Suppressor macrophage treated with lipopolysaccharide for 4 hours (primary cell): Measurements from ENCODE around the gene PCBP3.
"Not testable (repeated sequence)": the region's sequence is repeated elsewhere in the genome, so short reads cannot be mapped to it uniquely, and the experiment has no call there.

Experiments used
- DNase-seq: peaks from one replicate; pipeline ENCODE4 v3.0.0-alpha.2; 2020

Gene PCBP3

DNA sequence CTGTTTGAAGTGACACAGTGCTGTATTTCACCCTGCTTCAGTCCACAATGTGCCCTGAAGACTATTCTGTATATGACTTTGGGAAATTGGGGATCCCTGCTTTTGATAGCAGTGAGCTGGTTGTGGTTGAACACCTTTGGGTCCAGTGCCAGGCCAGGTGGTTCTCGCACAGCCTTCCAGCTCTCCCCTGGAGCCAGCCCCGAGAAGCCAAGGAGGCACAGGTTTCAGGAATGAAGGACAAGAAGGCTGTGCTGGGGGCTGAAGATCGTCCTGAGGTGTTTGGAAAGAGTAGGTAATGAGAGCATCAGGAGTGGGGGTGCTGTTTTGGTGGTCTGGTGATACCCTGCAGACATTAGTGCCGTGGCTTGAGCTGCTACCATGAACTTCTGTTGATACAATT lies 206.7 kb downstream of the PCBP3 start:
- DNase-seq: no peak

DNA sequence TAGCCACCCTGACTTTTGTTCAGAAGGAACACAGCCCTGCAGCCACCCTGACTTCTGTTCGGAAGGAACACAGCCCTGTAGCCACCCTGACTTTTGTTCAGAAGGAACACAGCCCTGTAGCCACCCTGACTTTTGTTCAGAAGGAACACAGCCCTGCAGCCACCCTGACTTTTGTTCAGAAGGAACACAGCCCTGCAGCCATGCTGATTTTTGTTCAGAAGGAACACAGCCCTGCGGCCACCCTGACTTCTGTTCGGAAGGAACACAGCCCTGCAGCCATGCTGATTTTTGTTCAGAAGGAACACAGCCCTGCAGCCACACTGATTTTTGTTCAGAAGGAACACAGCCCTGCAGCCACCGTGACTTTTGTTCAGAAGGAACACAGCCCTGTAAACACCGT lies 208.9 kb downstream of the PCBP3 start:
- not testable (repeated sequence) for DNase-seq

DNA sequence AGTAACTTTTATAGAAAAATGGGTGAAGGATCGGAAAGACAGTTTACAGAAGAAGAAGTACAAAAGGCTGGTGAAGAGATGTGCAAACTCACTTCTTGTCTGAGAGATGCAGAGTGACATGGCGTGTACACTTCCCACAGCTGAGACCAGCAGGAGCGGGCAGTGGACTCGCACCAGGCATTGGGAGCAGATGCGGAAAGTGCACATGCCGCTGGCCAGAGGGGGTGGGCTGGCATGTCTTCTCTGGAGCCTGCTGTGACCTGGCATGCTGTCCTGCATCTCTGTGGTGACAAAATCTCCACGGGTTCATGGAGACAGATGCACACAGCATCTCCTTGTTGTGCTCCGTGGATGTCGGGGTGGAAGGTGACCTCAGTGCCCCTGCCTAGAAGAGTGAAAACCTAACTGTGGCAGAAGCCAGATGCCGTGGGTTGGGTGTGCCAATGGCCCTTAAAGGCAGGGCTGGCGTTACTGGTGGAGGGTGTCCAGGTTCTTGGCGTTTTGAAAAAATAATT lies 209.4 kb downstream of the PCBP3 start:
- no peak for DNase-seq

DNA sequence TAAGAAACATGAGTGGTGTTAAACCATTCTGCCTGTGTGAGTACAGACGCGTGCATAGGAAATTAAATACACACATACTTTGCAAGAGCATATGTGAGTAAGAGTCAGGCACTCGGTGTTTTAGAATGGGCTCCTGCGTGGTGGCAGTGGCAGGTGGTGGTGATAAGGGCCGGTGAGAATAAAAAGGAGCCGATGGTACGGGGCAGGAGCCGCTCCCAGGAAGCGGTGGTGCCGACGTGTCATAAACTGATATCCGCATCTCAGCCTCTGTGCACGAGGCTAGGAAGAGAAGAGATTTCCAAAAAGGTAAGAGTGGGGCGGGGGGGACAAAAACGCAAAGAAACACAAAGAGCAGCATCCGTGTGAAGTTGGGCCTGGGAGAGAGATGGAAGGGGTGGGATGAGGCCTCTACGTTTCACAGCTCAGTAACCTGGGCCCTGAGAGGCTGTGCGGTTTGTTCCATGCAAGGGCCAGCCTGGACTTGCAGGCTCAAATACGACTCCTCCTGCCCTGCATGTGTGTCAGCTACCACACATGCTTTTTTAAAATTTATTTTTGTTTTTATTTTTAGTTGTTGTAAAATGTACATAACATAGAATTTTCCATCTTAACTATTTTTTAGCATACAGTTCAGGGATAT lies 210.3 kb downstream of the PCBP3 start:
- no peak for DNase-seq

DNA sequence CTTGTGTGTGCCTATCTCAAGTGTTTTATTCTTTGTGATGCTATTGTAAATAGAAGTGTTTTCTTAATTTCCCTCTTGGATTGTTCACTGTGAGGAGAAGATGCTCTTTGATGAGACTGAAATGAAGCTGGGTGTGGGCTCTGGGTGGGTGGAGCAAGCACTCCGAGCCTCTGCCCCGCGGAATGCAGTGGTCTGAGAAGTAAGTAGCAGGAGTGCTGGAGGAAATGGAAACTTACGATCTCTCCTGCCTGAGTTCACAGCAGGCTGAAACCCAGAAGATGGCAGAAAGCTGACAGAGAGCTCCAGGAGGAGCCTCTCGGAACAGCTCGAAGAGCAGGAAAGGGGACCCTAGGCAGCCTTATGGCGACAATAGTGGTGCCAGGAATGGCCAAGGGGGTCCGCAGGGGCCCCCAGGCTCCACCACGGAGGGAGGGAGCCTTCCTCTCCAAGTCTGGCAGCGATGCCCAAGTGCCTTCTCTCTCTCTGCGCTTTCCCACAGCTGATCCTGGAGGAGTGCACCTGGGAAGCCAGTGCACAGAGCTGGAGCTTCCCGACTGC lies 211.2 kb downstream of the PCBP3 start:
- no peak for DNase-seq

DNA sequence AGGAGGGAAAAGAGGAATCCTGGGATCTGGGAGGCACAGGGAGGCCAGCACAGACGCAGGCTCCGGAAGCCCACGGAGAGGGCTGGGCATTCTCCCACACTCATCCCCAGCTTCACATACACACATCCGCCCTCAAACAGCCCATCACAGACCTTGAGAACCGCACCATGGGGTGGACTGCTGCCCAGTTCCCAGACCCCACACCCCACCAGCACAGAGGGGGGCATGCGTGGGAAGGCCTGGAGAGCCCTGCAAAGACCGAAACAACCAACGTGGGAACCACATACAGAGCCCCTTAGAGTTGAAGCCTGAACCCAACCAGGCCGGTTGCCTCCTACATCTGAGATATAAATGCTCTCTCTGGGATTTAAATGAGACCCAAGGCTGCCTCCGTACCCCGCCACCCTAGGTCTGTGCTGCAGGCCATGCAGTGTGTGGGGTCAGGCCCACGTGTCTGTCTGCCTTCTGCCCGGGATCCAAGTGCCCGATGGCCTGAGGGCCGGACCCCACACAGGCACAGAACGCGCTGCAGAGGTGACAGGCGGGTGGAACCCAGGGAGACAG lies 211.8 kb downstream of the PCBP3 start:
- DNase-seq: no peak

DNA sequence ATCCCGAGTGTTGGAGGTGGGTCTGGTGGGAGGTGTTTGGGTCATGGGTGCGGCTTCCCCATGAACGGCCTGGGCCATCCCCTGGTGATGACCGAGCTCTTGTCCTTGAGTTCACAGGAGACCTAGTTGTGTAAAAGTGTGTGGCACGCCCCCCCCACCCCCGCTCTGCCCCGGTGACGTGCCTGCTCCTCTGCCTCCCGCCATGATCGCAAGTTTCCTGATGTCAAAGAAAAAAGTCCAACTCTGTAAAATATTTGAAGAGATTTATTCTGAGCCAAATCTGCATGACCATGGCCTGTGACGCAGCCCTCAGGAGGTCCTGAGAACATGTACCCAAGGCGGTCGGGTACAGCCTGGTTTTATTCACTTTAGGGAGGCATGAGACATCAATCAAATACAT lies 212.9 kb downstream of the PCBP3 start:
- no peak for DNase-seq

DNA sequence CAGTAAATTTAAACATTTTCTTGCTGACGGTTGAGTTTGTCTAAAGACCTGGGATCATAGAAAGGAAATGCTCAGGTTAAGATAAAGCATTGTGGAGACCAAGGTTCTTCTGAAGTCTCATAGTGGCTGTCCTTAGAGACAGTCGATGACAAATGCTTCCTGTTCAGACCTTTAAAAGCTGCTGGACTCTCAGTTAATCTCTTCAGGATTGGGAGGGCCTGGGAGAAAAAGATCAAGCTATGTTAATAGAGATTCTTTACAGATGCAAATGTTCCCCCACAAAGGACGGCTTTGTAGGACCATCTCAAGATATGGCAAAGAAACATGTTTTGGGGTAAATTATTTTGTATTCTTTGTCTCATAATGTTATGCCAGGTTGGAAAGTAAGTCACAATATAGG lies 213.4 kb downstream of the PCBP3 start:
- DNase-seq: no peak

DNA sequence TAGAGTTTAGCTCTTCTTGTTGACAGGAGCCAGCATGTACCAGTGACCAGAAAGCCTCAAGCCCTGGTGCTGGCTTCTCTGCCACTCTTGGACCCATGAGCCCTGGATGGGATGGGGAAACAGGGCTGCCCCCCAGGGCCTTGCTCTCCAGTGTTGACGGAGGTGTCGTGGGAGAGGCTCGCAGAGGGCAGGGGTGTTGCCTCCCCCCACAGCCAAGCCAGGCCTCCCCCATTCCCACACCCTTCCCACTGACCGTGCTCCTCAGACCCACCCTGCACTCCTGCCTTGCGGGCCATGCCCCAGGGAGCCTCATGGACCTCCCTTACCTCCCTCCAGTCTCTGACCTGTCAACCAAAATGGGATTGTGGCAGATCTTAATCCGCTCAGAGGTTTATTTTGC lies 214.2 kb downstream of the PCBP3 start:
- DNase-seq: no peak

DNA sequence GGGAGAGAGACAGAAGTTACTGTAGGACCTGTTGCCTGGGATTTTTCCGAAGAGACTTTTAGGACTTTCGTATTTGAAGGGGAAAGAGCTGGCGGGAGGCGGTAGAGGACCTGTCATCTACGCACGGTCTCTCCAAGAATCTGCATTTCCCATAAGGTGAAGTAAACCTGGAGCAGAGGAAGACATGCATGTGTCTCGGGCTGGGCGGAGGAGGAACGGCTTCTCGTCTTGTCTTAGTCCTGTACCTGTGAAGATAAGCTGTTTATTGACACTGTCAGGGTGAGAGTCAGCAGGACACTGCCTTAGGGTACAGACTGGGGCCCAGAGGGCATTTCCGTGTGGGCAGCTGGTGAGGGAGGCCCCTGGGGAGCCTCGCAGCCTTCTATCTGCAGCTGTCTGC lies 214.7 kb downstream of the PCBP3 start:
- DNase-seq: no peak

DNA sequence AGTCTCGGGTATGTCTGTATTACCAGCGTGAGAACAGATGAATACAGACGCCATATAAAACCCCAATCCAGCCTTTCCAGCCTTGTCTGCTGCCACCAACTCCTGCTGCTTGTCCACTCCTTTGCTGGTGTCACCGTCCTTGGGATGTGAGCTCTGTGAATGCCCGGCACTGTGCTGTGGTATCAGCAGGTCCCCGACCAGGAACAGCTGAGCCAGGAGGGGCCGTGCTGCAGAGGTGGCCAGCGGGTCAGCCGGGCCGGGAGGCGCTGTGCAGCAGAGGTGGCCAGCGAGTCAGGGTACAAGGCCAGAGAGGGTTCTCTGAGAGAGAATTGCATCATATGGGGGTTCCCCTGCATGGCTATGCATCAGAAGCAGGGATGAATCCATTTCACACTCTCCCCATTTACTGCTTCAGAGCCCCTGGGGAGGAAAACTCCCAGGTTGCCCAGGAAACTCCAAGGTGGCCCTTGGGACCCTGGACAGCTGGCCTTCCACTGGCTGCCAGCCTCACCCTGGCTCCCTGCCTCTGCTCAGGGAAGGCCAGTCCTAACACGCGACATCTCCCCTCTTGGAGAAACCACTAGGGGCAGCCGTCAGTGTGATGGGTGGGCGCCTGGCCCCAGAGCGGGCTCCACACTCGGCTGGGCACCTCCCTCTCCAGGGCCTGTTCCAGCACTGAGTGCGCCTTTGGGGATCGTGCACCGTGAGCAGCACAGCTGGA lies 215.7 kb downstream of the PCBP3 start:
- DNase-seq: no peak

DNA sequence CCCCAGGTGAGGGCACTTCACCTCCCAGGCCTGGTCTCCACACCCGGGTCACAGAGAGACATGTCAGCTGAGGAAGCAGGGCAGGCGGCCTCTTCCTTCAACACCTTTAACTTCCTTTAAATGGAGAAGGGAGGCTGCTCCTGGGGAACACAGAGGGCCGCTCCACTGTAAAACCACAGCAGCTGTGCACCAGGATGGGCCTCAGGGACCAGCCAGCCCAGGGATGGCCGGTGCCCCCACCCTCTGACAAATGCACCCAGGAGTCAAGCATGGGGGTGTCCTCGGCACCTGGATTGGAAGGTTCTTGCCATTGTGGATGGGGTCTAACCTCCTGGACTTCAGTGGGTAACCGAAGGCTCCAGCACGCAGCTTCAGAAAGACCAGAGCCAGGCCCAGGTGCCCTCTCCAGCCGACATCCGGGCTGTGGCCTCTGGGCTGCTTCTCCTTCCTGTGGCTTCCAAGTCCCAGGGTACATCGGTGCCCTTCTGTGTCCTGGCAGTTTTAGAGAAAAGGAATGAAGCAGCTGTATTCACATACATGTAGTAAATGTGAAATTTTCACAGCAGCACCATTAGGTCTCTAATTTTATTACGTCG lies 216.3 kb downstream of the PCBP3 start:
- no peak for DNase-seq

DNA sequence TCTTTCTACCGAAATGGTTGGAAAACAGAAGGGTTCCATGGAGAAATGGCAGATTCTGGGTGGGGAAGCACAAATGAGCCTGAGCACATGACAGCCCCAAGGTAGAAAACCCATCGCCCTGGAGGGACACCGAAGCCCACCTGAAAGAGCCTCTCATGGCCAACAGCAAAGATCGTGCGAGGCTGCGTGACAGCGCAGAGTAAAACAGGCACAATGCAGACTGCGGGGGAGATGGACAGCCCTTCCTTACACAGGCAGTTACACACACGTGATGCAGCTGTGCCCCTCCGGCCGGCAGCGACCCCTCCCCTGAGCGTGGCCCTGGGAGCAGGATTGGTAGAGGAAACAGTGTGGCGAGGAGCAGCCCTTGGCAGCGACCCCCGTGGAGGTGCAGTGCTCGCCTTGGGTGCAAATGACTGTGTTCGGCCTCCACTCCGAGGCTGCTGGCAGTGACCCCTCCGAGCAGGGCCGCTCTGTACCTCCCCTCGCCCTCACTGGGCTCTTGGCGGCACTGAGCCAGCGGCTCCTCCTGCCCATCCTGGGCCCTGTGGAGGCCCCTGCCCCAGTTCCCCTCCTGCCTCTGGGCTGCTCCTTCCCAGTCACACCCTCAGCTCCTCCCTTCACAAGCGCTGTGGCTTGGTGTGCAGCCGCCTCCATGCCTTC lies 217.1 kb downstream of the PCBP3 start:
- no peak for DNase-seq

DNA sequence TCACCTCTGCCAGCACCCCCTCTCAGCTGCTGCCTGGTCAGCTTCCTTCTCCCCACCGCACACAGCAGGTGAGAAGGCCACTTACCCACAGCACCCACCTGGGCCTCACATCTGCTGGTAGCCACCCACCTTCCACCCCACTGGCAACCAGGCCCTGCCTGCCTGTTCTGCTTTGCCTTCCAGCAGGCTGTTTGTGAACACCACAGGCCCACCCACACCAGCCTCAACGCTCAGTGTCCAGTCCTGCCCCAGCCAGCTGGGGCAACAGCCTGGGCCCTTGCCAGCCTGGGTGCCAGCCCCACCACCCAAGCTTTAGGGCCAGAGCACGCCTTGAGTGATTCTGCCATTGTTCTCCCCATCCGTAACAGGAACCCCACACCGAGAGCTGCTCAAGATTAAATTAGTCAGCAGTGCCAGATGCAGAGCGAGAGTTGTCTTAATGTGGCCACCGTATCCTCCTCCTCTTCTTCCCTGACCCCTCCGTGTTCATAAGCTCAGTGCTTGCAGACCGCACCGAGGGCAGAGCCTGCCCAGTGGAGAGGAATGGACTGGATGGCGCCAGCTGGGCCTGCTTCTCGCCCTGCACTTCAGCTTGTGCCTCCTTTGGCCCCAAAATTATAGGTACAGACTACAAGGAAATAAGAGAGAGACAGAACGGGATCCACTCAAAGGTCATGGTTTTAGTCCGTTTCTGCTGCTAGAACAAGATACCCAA lies 217.8 kb downstream of the PCBP3 start:
- no peak for DNase-seq

DNA sequence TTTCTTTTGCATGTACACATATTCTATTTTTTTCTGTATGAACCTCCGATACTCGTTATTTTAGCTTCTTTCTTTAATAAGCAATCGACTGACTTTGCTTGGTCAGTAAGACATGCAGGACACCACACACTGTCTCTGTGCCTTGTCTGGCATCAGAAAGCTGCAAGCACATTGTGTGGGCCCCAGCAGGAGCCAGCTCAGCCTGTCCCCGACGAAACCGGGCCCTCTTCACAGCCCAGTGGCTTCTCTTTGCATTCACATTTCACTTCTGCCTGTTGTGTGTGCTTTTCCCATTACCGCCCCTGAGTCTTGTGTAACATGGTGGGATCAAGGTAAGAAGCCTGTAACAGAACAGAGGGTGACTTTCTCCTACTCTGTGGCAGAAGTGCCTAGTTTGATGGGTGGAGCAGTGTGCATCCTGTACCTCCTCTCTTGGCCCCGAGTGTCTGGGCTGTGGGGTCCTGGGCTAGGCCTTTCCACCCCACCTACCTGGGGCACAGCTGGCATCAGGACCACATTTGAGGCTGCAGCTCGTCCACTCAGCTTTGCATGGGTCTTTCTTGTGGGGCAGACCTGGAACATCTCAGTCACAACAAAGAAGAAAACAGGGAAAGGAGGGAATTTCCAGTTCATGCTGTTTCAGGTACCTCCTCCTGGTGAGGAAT lies 219.2 kb downstream of the PCBP3 start:
- no peak for DNase-seq

DNA sequence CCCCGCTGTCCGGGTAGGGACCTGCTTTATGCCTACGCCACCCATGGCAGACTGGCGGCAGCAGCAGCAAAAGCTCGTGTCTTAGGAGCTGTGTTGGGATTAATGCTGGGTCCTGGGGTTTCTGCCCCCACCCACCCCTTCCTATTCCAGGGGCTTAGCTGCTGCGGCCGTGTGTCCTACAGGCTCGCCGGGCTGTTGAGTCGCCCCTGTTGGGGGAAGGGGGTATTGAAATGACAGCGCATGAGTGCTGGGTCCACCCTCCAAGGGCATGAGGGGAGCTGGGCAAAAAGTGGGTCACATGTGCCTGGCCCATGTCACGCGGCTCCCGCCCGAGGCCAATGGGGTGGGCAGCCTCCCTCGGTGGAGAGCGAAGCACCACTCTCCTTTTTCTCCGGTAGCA lies 219.7 kb downstream of the PCBP3 start:
- no peak for DNase-seq

DNA sequence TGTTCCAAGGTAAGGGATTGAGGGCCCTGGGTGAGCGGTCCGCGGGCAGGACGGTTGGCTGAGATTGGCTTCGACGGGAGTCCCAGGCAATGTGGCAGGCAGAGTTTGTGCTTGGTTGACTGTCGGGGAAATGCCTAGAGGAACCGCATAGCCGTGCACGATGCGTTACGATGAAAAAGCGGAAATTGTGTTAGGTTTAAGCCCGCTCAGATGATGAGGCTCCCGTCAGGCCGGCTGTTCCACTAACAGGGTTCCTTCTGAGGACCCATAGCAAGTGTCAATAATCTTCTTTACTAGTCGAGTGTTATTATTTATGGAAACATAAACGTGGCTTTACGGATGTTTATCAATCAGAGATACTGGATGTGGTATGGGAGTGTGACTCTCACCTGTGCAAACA lies 220.2 kb downstream of the PCBP3 start:
- no peak for DNase-seq

DNA sequence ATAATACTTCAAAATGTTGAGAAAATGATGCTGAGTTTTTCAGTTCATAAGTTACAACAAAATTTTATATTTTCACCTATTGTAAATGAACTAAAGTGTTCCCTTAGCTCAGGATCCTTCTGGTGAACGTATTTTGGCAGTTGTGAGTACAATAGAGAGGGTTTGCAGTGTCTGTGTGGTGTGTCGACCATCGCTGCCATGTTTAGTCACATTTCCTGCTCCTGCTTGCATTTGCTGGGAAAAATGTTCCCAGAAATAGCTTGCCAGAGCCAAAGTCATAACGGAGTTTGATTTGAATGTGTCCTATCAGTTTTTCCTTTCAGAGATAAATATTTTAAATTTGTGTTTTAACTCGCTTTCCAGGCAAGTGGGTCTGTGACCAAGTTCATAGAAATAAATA lies 220.9 kb downstream of the PCBP3 start:
- no peak for DNase-seq

DNA sequence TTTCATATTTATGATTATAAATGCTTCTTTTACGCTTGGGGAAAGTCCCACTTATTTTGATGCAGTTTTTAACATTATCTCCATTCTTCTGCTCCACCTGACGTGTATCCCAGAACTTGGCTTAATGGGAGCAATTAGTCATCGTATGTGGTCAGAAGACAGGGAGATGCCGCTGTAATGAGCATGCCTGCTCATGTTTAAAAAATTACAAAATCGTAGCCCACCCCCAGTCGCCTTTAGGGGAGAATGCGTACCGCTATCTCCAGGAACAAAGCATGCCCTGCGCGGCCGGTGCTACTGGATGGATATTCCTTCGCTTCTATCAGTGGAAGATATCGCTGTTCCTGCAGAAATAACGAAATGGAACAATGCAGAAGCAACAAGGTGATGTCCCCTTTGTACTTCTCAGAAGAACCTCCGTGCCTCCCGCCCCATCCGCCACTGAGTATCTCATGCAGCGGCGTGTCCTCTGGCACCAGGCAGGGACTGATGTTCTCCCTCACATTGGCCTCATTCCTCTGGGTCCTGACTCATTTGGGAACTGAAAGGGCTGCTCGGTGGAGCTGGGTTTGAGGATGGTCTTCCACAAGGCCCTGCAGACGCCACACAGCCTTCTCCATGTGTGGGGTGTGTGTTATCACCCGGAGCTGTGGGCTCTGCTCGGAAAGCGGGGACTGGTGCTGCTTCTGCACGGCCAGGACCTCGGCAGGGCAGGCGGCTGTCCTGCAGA lies 221.7 kb downstream of the PCBP3 start:
- no peak for DNase-seq

DNA sequence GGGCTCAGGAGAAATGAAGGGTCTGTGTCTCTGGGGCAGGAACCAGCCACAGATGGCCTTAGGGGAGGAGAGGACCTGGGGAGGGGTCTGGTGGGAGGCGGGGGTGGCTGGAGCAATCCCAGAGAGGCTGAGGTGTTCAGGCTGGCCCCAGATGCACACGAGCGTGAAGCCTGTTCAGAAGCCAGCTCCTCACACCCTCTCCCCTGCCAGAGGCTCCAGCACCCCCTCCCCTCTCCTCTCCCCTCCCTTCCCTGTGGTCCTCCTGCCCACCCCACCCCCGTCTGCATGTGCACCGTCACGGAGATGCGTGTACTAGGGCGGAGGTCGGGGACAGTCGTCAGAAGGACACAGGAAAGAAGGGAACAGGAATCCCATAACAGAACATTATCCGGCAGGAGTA lies 223.0 kb downstream of the PCBP3 start:
- no peak for DNase-seq

DNA sequence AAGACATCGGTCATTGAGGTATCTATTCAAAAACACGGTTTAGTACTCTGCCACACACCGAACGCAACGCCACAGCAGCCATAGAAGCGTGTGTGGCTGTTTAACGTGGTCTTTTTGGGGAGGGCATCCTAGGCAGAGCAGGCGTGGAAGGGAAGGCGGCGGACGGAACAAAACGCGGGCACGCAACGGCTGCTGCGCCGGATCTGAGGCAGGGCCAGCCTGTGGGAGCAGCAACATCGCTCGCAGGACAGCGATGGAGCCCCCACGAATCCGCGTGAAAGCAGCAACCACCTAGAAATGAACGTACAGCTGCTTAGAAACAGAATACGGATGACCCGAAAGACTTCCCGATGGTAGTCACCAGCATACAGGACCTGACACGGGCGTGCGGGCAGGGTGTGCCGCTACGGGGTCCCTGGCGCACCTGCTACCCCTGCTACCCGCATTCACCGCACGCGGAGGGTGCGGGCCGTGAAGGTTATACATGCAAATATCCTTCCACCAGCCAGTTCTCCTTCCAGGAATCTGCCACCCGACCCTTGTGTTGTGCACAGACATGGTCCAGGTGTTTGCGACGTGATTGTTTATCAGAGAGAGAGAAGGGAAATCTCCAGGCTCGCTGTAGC lies 223.6 kb downstream of the PCBP3 start:
- DNase-seq: no peak
